ENCODE data around the gene GOLGA6D. TPM values are rescaled to one million over a fixed set of nuclear protein-coding genes. Genes with fewer than 3 reads are reported as not detected.
"Not testable (repeated sequence)": the region's sequence is repeated elsewhere in the genome, so short reads cannot be mapped to it uniquely, and the experiment has no call there.

GOLGA6D gene
- polyA plus RNA-seq, 1 experiment, result not detected

DNA sequence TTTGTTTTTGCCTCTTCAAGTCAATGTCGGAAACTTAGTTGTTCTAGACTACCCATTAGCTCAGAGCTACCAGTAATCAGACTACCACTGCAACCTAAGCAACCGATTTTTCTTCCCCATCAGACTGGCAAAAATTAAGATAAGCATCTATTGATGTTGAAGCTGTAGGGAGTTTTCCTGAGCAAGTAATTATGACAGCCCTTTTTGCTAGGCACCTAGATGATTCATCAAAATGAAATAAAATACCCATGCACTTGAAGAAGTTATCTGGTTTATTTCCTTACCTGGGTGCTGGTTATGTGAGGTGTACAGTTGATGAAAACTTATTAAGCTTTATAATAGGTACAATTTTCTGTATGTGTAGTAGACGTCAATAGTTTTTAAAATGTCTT is 52.7 kb downstream of the GOLGA6D start:
- DNase-seq (ENCODE audit: low read depth), result no peak
- Histone ChIP-seq H3K36me3 (ENCODE audit: control insufficient read depth, insufficient read depth, low read length) (peaks cover 3% of the 10 kb centered on the region; the same call in 1 of the 2 replicates), H3K27me3 (ENCODE audit: control insufficient read depth, insufficient read depth, low read length) (no peaks in the 10 kb centered on the region), H3K4me3 (ENCODE audit: low read depth, low read length) (peak overlapping the region; percentile 85)
- ChIA-PET CTCF (interaction anchor here (0.8 to 1.3 kb wide), 2 partner anchors 14 to 33 kb away, joined by 3 read pairs; partner anchors contain the start of gene MAN2C1), POLR2A (no interaction called here)
- TF ChIP-seq, protein P1, sequence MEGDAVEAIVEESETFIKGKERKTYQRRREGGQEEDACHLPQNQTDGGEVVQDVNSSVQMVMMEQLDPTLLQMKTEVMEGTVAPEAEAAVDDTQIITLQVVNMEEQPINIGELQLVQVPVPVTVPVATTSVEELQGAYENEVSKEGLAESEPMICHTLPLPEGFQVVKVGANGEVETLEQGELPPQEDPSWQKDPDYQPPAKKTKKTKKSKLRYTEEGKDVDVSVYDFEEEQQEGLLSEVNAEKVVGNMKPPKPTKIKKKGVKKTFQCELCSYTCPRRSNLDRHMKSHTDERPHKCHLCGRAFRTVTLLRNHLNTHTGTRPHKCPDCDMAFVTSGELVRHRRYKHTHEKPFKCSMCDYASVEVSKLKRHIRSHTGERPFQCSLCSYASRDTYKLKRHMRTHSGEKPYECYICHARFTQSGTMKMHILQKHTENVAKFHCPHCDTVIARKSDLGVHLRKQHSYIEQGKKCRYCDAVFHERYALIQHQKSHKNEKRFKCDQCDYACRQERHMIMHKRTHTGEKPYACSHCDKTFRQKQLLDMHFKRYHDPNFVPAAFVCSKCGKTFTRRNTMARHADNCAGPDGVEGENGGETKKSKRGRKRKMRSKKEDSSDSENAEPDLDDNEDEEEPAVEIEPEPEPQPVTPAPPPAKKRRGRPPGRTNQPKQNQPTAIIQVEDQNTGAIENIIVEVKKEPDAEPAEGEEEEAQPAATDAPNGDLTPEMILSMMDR (IDR thresholded peaks at IDR 0.05; ENCODE audit: insufficient read depth, low read depth, low read length), result no peak

GRCh38 chr15:75335705-75336355 is 53.2 kb downstream of the GOLGA6D start, which contains the start of gene COMMD4:
TSS of gene COMMD4 (plus strand) at chr15:75336063. CDS start at chr15:75336090, 27 bp downstream.
- POLR2A ChIA-PET, result no interaction called here
- CTCF ChIA-PET, result interaction anchor here (0.8 kb wide), 1 partner anchor 32 kb away, joined by 3 read pairs; the partner anchor contains the start of gene MAN2C1
- H3K27me3 ChIP-seq (ENCODE audit: control insufficient read depth, insufficient read depth, low read length), result no peaks in the 10 kb centered on the region

GRCh38 chr15:75338661-75339240 is 56.1 kb downstream of the GOLGA6D start:
- TF ChIP-seq, protein P1 (IDR thresholded peaks at IDR 0.05; ENCODE audit: insufficient read depth, low read depth, low read length), result no peak
- ChIA-PET POLR2A (no interaction called here), CTCF (no interaction called here)
- peaks cover 5% of the 10 kb centered on the region; the same call in 1 of the 2 replicates for H3K36me3 ChIP-seq (ENCODE audit: control insufficient read depth, insufficient read depth, low read length)
- DNase-seq (ENCODE audit: low read depth), result no peak
- no peaks in the 10 kb centered on the region for H3K27me3 ChIP-seq (ENCODE audit: control insufficient read depth, insufficient read depth, low read length)
- H3K4me3 ChIP-seq (ENCODE audit: low read depth, low read length), result no peak overlapping the region

More at GRCh38 chr15:75335705-75336355, 53.2 kb downstream of the GOLGA6D start, which contains the start of gene COMMD4:
- peak; percentile 37 for DNase-seq (ENCODE audit: low read depth)
- TF ChIP-seq, protein P1 (IDR thresholded peaks at IDR 0.05; ENCODE audit: insufficient read depth, low read depth, low read length), result no peak
- Histone ChIP-seq H3K4me3 (ENCODE audit: low read depth, low read length) (peak within 1 kb of the TSS; percentile 85), H3K36me3 (ENCODE audit: control insufficient read depth, insufficient read depth, low read length) (peaks cover 4% of the 10 kb centered on the region; the same call in 1 of the 2 replicates)

DNA sequence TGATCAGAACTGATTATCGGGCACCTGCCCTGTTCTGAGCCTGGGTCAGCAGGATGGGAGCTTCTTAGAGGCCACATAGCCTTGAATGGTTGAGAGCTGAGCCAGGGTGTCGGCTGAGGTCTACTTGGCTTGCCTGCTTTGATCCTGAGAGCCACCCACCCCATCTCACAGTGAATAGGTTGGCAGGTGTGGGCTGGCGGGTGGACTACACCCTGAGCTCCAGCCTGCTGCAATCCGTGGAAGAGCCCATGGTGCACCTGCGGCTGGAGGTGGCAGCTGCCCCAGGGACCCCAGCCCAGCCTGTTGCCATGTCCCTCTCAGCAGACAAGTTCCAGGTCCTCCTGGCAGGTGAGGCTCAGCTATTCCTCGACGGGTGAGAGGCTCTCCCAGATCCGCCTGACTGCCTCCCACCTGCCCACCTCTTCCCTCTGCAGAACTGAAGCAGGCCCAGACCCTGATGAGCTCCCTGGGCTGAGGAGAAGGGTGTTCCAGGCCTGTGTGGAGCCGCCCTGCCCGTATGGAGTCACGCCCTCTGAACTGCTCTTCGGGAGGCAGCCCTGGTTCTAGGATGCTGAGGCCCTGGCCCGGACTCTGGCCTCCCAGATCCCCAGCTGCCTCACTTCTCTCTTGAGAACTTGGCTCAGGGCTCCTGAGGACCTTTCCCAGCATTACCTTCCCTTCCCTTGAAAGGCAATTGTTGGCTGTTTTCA is 57.1 kb downstream of the GOLGA6D start:
- no peak for DNase-seq (ENCODE audit: low read depth)
- no peaks in the 10 kb centered on the region for H3K27me3 ChIP-seq (ENCODE audit: control insufficient read depth, insufficient read depth, low read length)
- POLR2A ChIA-PET, result no interaction called here
- TF ChIP-seq, protein P1 (IDR thresholded peaks at IDR 0.05; ENCODE audit: insufficient read depth, low read depth, low read length), result no peak
- H3K4me3 ChIP-seq (ENCODE audit: low read depth, low read length), result no peak overlapping the region
- peaks cover 5% of the 10 kb centered on the region; the same call in 1 of the 2 replicates for H3K36me3 ChIP-seq (ENCODE audit: control insufficient read depth, insufficient read depth, low read length)
- CTCF ChIA-PET, result interaction anchor here (0.6 kb wide), 1 partner anchor 442 kb away, joined by 3 read pairs; no protein-coding TSS in a partner anchor

GRCh38 chr15:75342221-75342620 is 59.6 kb downstream of the GOLGA6D start:
- Histone ChIP-seq H3K27me3 (ENCODE audit: control insufficient read depth, insufficient read depth, low read length) (0 out of 2 replicates have a peak, but pooled peaks cover 2% of the 10 kb centered on the region), H3K36me3 (ENCODE audit: control insufficient read depth, insufficient read depth, low read length) (peaks cover 5% of the 10 kb centered on the region; the same call in 1 of the 2 replicates), H3K4me3 (ENCODE audit: low read depth, low read length) (no peak overlapping the region)
- DNase-seq (ENCODE audit: low read depth), result no peak
- TF ChIP-seq, protein P1 (IDR thresholded peaks at IDR 0.05; ENCODE audit: insufficient read depth, low read depth, low read length), result no peak
- POLR2A ChIA-PET, result no interaction called here
- CTCF ChIA-PET, result no interaction called here

GRCh38 chr15:75343953-75344352 is 61.3 kb downstream of the GOLGA6D start:
- H3K36me3 ChIP-seq (ENCODE audit: control insufficient read depth, insufficient read depth, low read length); DNase-seq (ENCODE audit: low read depth); POLR2A ChIA-PET; H3K4me3 ChIP-seq (ENCODE audit: low read depth, low read length); H3K27me3 ChIP-seq (ENCODE audit: control insufficient read depth, insufficient read depth, low read length): not testable (repeated sequence)
- CTCF ChIA-PET, result interaction anchor here (1.1 kb wide), 1 partner anchor 24 kb away, joined by 4 read pairs; no protein-coding TSS in a partner anchor

All from BJ (cell line).